Type B pancreatic cell (in vitro differentiated cells): Measurements from ENCODE around the gene PACSIN3. TPM values are rescaled to one million over a fixed set of nuclear protein-coding genes. Genes with fewer than 3 reads are reported as not detected.

Experiments used
- DNase-seq: peaks from one replicate; pipeline ENCODE4 v3.0.0; 2021; ENCODE audit warnings: mixed read lengths; ENCODE audit not compliant: unreplicated experiment; ENCODE audit errors: extremely low spot score
- H3K27ac Mint-ChIP-seq: 2 replicates; pipeline ENCODE4 v1.8.0; 2021; ENCODE audit warnings: mild to moderate bottlenecking, mixed read lengths
- H3K27me3 Mint-ChIP-seq: 2 replicates; pipeline ENCODE4 v1.8.0; 2021; ENCODE audit warnings: mixed read lengths
- H3K36me3 Mint-ChIP-seq: 2 replicates; pipeline ENCODE4 v1.8.0; 2021; ENCODE audit warnings: mixed read lengths
- H3K4me1 Mint-ChIP-seq: one replicate; pipeline ENCODE4 v1.8.0; 2021; ENCODE audit warnings: mixed read lengths; ENCODE audit not compliant: unreplicated experiment
- H3K4me3 Mint-ChIP-seq: 2 replicates; pipeline ENCODE4 v1.8.0; 2021; ENCODE audit warnings: mild to moderate bottlenecking, mixed read lengths
- H3K9me3 Mint-ChIP-seq: 2 replicates; pipeline ENCODE4 v1.8.0; 2021; ENCODE audit warnings: mixed read lengths
- total RNA-seq: library from RNA; stranded (reverse); gene quantifications from 2 replicates; pipeline ENCODE4 v1.2.1, GENCODE V29; 2021; ENCODE audit warnings: low replicate concordance
- TF ChIP-seq, protein P1 (sequence below): fragments of 200-600 bp; sonication (generic); conservative IDR thresholded peaks from 2 replicates; pipeline ENCODE4 v1.5.0; 2021; ENCODE audit warnings: antibody characterized with exemption, mild to moderate bottlenecking

The PACSIN3 gene
- total RNA-seq, 1 donor from 2014 or later: 52.5 TPM

GRCh38 chr11:47189100-47189834 is 3.0 kb upstream of the PACSIN3 start:
- Mint-ChIP-seq H3K27me3 (no peaks in the 10 kb centered on the region), H3K27ac (peak overlapping the region; percentile 82), H3K4me3 (peak overlapping the region; percentile 54), H3K9me3 (no peaks in the 10 kb centered on the region), H3K4me1 (peaks cover 30% of the 10 kb centered on the region), H3K36me3 (no peaks in the 10 kb centered on the region)
- no peak for DNase-seq
- TF ChIP-seq, protein P1, sequence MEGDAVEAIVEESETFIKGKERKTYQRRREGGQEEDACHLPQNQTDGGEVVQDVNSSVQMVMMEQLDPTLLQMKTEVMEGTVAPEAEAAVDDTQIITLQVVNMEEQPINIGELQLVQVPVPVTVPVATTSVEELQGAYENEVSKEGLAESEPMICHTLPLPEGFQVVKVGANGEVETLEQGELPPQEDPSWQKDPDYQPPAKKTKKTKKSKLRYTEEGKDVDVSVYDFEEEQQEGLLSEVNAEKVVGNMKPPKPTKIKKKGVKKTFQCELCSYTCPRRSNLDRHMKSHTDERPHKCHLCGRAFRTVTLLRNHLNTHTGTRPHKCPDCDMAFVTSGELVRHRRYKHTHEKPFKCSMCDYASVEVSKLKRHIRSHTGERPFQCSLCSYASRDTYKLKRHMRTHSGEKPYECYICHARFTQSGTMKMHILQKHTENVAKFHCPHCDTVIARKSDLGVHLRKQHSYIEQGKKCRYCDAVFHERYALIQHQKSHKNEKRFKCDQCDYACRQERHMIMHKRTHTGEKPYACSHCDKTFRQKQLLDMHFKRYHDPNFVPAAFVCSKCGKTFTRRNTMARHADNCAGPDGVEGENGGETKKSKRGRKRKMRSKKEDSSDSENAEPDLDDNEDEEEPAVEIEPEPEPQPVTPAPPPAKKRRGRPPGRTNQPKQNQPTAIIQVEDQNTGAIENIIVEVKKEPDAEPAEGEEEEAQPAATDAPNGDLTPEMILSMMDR: no peak

DNA sequence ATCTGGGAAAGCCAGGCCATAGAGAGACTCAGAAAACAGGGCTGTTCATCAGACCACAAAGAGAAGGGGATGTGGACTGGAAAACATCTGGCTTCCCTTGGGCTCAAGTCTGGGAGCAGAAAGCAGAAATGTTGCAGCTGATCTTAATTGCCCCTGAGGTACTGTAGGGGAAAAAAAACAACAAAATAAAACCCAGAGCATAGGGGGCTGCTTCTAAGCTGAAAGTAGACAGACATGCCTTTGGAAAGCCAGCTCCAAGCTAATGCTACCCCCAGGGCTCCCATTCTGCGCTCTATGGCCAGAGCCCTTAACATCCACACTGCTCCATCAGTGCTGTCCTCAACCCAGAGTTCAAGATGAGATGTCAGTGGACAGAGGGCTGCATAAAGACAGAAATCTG is 2.0 kb upstream of the PACSIN3 start:
- Mint-ChIP-seq H3K9me3 (no peaks in the 10 kb centered on the region), H3K27ac (peak overlapping the region; percentile 72), H3K4me1 (peaks cover 25% of the 10 kb centered on the region), H3K4me3 (peak overlapping the region; percentile 86), H3K27me3 (no peaks in the 10 kb centered on the region), H3K36me3 (no peaks in the 10 kb centered on the region)
- TF ChIP-seq, protein P1: no peak
- no peak for DNase-seq

DNA sequence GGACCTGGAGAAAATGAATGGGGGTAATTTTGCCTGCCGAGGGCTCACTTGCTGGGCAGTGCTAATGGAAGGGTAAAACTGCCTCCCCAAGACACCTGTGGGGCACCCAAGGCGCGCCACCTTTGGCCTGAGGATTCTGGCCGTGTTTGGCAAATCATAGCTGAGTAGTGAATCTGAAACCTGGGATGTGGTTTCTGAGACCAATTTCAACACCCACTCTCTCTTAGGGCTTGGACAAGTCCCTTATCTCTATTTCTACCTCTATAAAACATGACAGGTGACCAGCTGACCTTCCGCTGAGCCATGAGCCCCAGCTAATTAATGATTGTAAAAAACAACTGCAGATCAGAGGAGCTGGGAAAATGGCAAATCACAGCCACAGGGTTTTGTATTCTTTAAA is 1.5 kb upstream of the PACSIN3 start:
- Mint-ChIP-seq H3K27me3 (no peaks in the 10 kb centered on the region), H3K4me1 (peaks cover 22% of the 10 kb centered on the region), H3K27ac (peak overlapping the region; percentile 72)

DNA sequence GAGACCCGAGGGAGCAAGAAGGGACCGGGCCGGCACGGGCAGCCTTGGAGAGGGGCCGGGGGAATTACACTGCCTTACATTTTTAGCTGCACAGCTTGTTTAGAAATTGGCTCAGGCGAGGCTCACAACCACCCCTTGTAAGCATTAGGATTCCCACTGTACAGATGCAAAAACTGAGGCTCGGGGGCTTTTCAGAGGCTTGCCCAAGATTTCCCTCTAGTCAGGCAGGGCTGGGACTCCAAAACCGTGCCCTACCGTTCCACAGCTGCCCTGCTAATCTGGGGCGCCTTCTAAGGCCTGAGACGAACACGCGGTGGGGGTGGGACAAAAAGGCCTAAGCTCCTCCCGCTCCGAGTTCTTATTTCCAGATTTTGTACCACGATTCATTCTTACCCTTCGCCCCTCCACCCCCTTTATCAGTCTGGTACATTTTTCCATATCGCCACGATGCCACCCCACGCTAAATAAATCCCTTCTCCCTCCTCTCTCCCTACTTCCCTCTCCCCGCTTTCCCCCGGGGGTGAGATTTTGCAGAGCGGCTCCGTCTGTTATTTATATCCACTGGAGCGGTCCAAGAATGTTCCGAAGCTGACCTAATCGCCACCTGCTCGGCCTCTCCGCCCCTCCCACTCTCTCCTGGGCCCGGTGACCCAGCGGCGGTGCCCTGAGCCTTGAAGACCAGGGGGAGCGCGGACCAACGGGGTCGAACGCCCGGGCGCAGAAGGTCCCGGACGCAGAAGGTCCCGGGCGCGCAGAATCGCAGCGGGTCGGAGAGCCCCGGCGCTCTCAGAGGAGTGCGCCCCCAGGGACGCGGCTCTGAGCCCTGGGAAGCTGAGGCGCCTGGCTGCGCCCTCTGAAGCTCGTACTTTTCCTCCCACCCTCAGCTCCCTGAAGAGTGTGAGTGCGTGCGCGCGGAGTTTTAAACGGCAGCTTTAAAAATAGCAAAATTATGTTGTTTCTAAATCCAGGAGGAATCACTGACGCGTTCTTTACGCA is 764 bp upstream of the PACSIN3 start:
- no peaks in the 10 kb centered on the region for H3K9me3 Mint-ChIP-seq
- H3K36me3 Mint-ChIP-seq: no peaks in the 10 kb centered on the region
- peak overlapping the region; percentile 86 for H3K4me3 Mint-ChIP-seq
- TF ChIP-seq, protein P1: peak; percentile 4
- H3K27me3 Mint-ChIP-seq: no peaks in the 10 kb centered on the region
- H3K27ac Mint-ChIP-seq: peak overlapping the region; percentile 72
- DNase-seq: no peak
- peaks cover 22% of the 10 kb centered on the region for H3K4me1 Mint-ChIP-seq

More for the DNA sequence above, 1.5 kb upstream of the PACSIN3 start:
- no peaks in the 10 kb centered on the region for H3K36me3 Mint-ChIP-seq
- no peaks in the 10 kb centered on the region for H3K9me3 Mint-ChIP-seq
- no peak for DNase-seq
- H3K4me3 Mint-ChIP-seq: peak overlapping the region; percentile 86
- TF ChIP-seq, protein P1: no peak

- Mint-ChIP-seq H3K9me3 (no peaks in the 10 kb centered on the region), H3K27ac (peak overlapping the region; percentile 79), H3K4me3 (peak overlapping the region; percentile 89), H3K27me3 (no peaks in the 10 kb centered on the region), H3K4me1 (peaks cover 22% of the 10 kb centered on the region), H3K36me3 (no peaks in the 10 kb centered on the region)
- DNase-seq: peak; percentile 78
- TF ChIP-seq, protein P1: no peak
Observed at GRCh38 chr11:47185305-47186075, 744 bp downstream of the PACSIN3 start.
